ENCODE measurements around the gene CDK4. TPM values are rescaled to one million over a fixed set of nuclear protein-coding genes. Genes with fewer than 3 reads are reported as not detected.

CDK4 gene
- total RNA-seq, 1 experiment from 2014 or later = 218 TPM

DNA sequence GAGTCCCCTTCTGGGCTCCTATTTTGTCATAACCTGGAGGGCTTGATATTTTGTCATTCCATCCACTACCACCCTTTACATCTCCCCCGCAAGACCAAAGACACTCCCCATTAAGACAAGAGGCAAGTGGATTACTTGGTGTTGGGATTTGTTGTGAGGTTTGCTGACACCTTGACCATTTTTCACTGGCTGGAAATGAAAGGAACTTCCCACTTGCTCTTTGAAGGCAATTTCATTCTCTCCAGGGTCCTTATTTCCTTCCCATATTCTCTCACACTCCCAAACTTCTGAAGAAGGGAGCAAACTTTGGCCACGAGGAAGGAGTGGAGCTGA lies 28.5 kb downstream of the CDK4 start:
- H3K79me2 ChIP-seq (ENCODE audit: insufficient read depth, low read length) = no peaks in the 10 kb centered on the region
- H3K56ac ChIP-seq (ENCODE audit: insufficient read length, low read depth, low read length) = no peak overlapping the region
- no peaks in the 10 kb centered on the region for H4K20me1 ChIP-seq (ENCODE audit: control insufficient read depth, insufficient read depth, insufficient read length)
- no peak overlapping the region for H2AFZ ChIP-seq (ENCODE audit: low read length)
- H3K27ac ChIP-seq (ENCODE audit: insufficient read length, low read depth, low read length) = no peak overlapping the region
- no peak overlapping the region for H2BK15ac ChIP-seq (ENCODE audit: low read depth, low read length)
- H2BK20ac ChIP-seq (ENCODE audit: low read depth, low read length, poor library complexity, severe bottlenecking) = no peak overlapping the region
- H2BK12ac ChIP-seq (ENCODE audit: insufficient read length, low read depth, low read length) = no peak overlapping the region
- no CpG with 5 or more reads among the region's 2 CpGs for WGBS (ENCODE audit: extremely low coverage, insufficient read length, low lambda C conversion rate)
- H3K4me1 Mint-ChIP-seq = peaks cover 12 to 17% of the 10 kb centered on the region in 2 experiments
- H3K4ac ChIP-seq (ENCODE audit: low read depth, low read length) = no peak overlapping the region
- no peaks in the 10 kb centered on the region; a peak in 1 of 5 replicates for H3K9me3 Mint-ChIP-seq
- no peaks in the 10 kb centered on the region for H3K9me3 ChIP-seq (ENCODE audit: control insufficient read depth, low read depth, low read length)
- H3K4me1 ChIP-seq (ENCODE audit: insufficient read depth, low read length) = no peaks in the 10 kb centered on the region; the same call in 1 of the 2 replicates
- H3T11ph ChIP-seq (ENCODE audit: low read length) = no peak overlapping the region
- no peak overlapping the region for H2BK120ac ChIP-seq (ENCODE audit: low read depth, low read length, poor library complexity, severe bottlenecking)
- peaks cover 53% of the 10 kb centered on the region for H3K27me3 Mint-ChIP-seq (ENCODE audit: low read depth)
- H3K18ac ChIP-seq (ENCODE audit: insufficient read length, low read depth, low read length) = no peak overlapping the region
- peaks cover 18% of the 10 kb centered on the region; the same call in 1 of the 2 replicates for H3K27me3 ChIP-seq (ENCODE audit: insufficient read depth, low read length)
- H4K91ac ChIP-seq (ENCODE audit: insufficient read length, low read depth, low read length) = no peak overlapping the region
- no peak overlapping the region for H4K5ac ChIP-seq (ENCODE audit: insufficient read length, low read depth, low read length)
- H4K8ac ChIP-seq (replicated peaks; ENCODE audit: insufficient read length, low read depth, low read length) = no peak overlapping the region
- no peak overlapping the region for H3K23ac ChIP-seq (ENCODE audit: insufficient read length, low read depth, low read length)
- H3K4me2 ChIP-seq (ENCODE audit: insufficient read depth, insufficient read length, low read length) = no peak overlapping the region
- H3K23me2 ChIP-seq (ENCODE audit: insufficient read length, low read depth, low read length, poor library complexity, severe bottlenecking) = peaks cover 14% of the 10 kb centered on the region
- H3K9ac ChIP-seq (ENCODE audit: extremely low read depth, insufficient read length, low read length) = no peak overlapping the region
- peaks cover 10 to 28% (median 15%) of the 10 kb centered on the region in 3 experiments for H3K36me3 Mint-ChIP-seq (ENCODE audit: insufficient read depth in 1 of 3, low read depth in 3 of 3)
- H3K27ac Mint-ChIP-seq = no peak overlapping the region
- TF ChIP-seq, protein P1, sequence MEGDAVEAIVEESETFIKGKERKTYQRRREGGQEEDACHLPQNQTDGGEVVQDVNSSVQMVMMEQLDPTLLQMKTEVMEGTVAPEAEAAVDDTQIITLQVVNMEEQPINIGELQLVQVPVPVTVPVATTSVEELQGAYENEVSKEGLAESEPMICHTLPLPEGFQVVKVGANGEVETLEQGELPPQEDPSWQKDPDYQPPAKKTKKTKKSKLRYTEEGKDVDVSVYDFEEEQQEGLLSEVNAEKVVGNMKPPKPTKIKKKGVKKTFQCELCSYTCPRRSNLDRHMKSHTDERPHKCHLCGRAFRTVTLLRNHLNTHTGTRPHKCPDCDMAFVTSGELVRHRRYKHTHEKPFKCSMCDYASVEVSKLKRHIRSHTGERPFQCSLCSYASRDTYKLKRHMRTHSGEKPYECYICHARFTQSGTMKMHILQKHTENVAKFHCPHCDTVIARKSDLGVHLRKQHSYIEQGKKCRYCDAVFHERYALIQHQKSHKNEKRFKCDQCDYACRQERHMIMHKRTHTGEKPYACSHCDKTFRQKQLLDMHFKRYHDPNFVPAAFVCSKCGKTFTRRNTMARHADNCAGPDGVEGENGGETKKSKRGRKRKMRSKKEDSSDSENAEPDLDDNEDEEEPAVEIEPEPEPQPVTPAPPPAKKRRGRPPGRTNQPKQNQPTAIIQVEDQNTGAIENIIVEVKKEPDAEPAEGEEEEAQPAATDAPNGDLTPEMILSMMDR (conservative IDR thresholded peaks at IDR 0.05) = no peak
- no peak for DNase-seq
- no peak overlapping the region for H3K14ac ChIP-seq (ENCODE audit: insufficient read depth, low read length)
- H3K4me3 Mint-ChIP-seq = no peak overlapping the region
- no peak overlapping the region for H2AK5ac ChIP-seq (ENCODE audit: insufficient read length, low read length)
- H3K79me1 ChIP-seq (ENCODE audit: insufficient read depth, low read depth, low read length, poor library complexity, severe bottlenecking) = no peaks in the 10 kb centered on the region
- no peak overlapping the region for H2BK5ac ChIP-seq (ENCODE audit: insufficient read length, low read length)

Data from H9 (cell line).